Effector memory CD4-positive, alpha-beta T cell (primary cell): ENCODE results near the gene CPA3.

Experiments used
- DNase-seq, 3 donors: peaks; one replicate each; pipeline ENCODE4 v3.0.0-alpha.2; 2020
- H3K27ac ChIP-seq: 2 replicates; pipeline ENCODE4 v1.7.0; 2013; ENCODE audit warnings: mild to moderate bottlenecking, low read length, moderate library complexity; ENCODE audit not compliant: insufficient read depth, poor library complexity, severe bottlenecking
- H3K27me3 ChIP-seq: replicated peaks from 2 replicates; pipeline ENCODE4 v1.7.0; 2013; ENCODE audit warnings: mild to moderate bottlenecking, low read length; ENCODE audit not compliant: insufficient read depth, control insufficient read depth, poor library complexity, severe bottlenecking
- H3K36me3 ChIP-seq: 2 replicates; pipeline ENCODE4 v1.7.0; 2013; ENCODE audit warnings: mild to moderate bottlenecking, low read length, moderate library complexity; ENCODE audit not compliant: control insufficient read depth, insufficient read depth
- H3K4me1 ChIP-seq: 2 replicates; pipeline ENCODE4 v1.7.0; 2013; ENCODE audit warnings: low read length, mild to moderate bottlenecking; ENCODE audit not compliant: control insufficient read depth, insufficient read depth, poor library complexity, severe bottlenecking
- H3K4me3 ChIP-seq: 2 replicates; pipeline ENCODE4 v1.7.0; 2013; ENCODE audit warnings: low read length, low read depth, mild to moderate bottlenecking; ENCODE audit not compliant: insufficient read depth, poor library complexity, severe bottlenecking
- H3K9me3 ChIP-seq: 2 replicates; pipeline ENCODE4 v1.7.0; 2013; ENCODE audit warnings: mild to moderate bottlenecking, low read length, moderate library complexity; ENCODE audit not compliant: control insufficient read depth

The CPA3 gene

DNA sequence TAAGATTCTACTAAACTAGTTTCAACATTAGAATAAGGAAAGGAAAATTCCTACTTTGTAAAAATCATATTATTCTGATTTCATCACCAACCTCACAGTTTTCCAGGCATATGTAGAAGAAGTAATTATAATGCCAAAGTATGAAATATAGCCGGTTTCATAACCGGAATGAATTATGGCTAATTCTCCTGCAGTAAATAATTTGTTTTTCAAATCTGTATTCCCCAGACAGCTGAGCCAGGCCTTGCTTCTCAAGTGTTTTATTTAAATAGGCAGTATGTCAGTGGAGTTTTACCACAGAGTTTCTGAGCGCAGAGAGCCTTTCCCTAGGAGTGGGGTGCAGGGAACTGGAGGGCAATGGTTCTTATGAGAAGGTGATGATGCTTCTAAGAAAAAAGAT, 8.7 kb upstream of the CPA3 start:
- no peaks in the 10 kb centered on the region for H3K4me1 ChIP-seq
- no peak overlapping the region for H3K27ac ChIP-seq
- H3K36me3 ChIP-seq: no peaks in the 10 kb centered on the region
- no peak for DNase-seq
- no peaks in the 10 kb centered on the region for H3K27me3 ChIP-seq
- H3K9me3 ChIP-seq: no peaks in the 10 kb centered on the region
- no peak overlapping the region for H3K4me3 ChIP-seq

- H3K36me3 ChIP-seq: no peaks in the 10 kb centered on the region
- H3K27ac ChIP-seq: no peak overlapping the region
- no peaks in the 10 kb centered on the region for H3K27me3 ChIP-seq
- H3K4me1 ChIP-seq: no peaks in the 10 kb centered on the region
- no peak for DNase-seq
- H3K4me3 ChIP-seq: no peak overlapping the region
- no peaks in the 10 kb centered on the region for H3K9me3 ChIP-seq
Measured at GRCh38 chr3:148857316-148857715, 7.8 kb upstream of the CPA3 start.

DNA sequence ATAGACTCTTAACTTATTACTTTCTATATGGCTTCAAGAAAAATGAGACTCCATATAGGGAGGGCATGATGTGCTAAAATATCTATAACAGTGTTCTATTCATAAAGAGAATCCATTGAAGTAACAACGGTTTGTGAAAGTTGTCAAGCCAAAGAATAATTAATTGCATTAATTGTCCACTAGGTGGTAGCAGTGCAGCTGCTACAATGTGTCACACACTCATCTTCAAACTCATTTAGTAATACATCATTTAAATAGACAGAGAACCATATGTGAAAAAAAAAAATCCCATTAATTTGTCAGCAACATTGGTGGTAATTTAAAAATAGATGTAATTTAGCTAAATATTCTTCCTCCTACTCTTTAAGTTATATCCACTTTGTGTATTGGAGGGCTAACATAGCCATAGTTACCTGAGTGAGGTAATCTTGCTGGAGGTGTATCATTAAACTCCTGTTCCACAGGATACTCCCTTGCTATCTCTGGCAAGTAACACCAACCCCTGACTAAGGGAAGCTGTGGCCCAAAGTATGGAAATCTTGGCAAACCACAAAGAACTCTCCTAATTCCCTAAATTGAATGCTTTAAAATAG, 3.7 kb upstream of the CPA3 start:
- Histone ChIP-seq H3K27me3 (peaks cover 3% of the 10 kb centered on the region), H3K4me1 (no peaks in the 10 kb centered on the region), H3K27ac (no peak overlapping the region), H3K4me3 (no peak overlapping the region), H3K36me3 (no peaks in the 10 kb centered on the region), H3K9me3 (no peaks in the 10 kb centered on the region)
- no peak for DNase-seq

- H3K4me1 ChIP-seq: no peaks in the 10 kb centered on the region
- peaks cover 3% of the 10 kb centered on the region for H3K27me3 ChIP-seq
- H3K27ac ChIP-seq: no peak overlapping the region
- no peak for DNase-seq
- H3K36me3 ChIP-seq: no peaks in the 10 kb centered on the region
- no peak overlapping the region for H3K4me3 ChIP-seq
- no peaks in the 10 kb centered on the region for H3K9me3 ChIP-seq
Measured at GRCh38 chr3:148863297-148863696, 1.8 kb upstream of the CPA3 start.

DNA sequence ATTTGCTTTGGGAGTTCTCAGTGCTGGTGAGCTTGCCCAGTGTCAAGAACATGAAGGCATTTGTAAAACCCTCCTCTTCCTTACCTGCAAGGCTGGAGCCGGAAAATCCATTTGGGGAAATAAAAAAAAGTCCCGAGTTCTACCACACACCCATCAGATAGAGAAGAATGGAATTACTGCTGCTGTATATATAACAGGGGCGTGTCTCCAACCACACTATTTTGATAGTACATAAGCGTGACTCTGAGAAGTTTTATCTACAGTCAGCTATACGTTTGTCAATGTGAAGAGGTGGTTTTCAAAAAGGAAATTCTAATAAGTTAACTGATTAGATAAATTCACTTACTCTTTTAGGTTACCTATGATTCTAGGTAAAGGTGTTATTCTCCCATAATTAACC, 1.3 kb upstream of the CPA3 start:
- Histone ChIP-seq H3K4me1 (no peaks in the 10 kb centered on the region), H3K27ac (no peak overlapping the region), H3K36me3 (no peaks in the 10 kb centered on the region), H3K27me3 (peaks cover 3% of the 10 kb centered on the region), H3K9me3 (no peaks in the 10 kb centered on the region), H3K4me3 (no peak overlapping the region)
- DNase-seq: no peak

DNA sequence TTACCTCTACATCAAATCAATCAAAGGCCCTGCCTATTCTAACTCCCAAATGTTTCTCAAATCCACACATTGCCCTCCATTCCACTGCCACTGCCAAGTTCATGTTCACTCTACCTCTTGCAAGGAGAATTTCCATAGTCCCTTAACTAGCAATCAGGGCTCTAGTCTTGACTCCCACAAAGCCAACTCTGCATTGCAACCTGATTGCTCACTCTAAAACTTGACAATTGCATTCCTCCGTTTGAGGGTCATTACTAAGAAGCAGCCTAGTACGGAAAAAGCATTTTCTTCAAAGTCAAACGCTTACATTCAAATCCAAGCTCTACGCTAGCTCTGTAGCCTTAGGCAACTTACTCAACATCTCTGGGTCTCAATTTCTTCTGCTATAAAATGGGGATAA, 1.2 kb downstream of the CPA3 start:
- H3K4me3 ChIP-seq: no peak overlapping the region
- no peak overlapping the region for H3K27ac ChIP-seq
- no peaks in the 10 kb centered on the region for H3K9me3 ChIP-seq
- H3K27me3 ChIP-seq: peaks cover 3% of the 10 kb centered on the region
- no peaks in the 10 kb centered on the region for H3K4me1 ChIP-seq
- no peaks in the 10 kb centered on the region for H3K36me3 ChIP-seq
- no peak for DNase-seq

DNA sequence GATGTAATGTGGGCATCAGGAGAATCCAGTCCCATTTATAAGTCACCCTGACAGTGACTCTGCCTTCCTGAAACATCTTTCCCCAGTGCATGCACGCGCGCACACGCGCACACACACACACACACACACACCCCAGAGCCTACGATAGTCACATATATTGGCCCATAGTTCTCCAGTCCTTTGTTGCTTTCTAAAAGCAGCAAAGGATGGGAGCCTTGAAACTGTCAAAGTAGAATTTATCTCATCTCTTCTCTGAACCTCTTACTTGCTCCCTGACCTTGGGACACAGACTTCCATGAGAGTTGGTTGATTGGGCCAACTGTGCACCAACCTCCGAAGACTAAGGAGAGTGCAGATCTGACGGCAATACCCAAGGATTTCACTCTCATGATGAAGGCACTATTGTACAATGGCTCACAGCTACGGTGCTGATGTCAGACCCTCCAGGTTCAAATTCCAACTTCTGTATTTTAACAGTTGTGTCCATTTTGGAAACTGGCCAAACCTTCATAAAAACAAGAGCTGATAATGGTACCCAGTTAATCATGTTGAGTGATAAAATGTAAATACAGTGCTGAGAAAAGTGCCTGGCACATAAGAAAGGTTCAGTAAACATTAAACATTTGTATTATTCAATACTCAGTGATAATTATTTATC, 8.3 kb downstream of the CPA3 start:
- no peaks in the 10 kb centered on the region for H3K9me3 ChIP-seq
- no peak overlapping the region for H3K4me3 ChIP-seq
- no peaks in the 10 kb centered on the region for H3K4me1 ChIP-seq
- no peak overlapping the region for H3K27ac ChIP-seq
- no peaks in the 10 kb centered on the region for H3K27me3 ChIP-seq
- H3K36me3 ChIP-seq: no peaks in the 10 kb centered on the region
- no peak for DNase-seq

DNA sequence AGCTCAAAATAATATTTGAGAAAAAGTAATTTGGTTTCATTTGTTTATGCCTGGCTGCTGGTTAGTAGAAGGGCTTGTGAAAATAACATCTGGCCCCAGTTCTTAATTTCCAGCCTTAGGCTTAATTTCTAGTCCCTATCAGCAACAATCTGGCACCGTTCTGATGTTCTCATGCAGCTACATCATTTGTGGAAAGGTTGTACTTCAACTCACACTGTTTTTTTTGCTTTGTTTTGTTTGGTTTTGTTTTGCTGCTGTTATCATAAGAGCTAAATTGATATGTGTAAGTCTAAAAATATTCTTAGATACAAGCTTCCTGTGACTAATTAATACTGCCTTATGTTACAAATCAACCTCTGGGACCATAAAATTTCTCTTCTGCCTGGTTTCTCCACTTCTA, 8.9 kb downstream of the CPA3 start:
- Histone ChIP-seq H3K4me3 (no peak overlapping the region), H3K27ac (no peak overlapping the region), H3K9me3 (no peaks in the 10 kb centered on the region), H3K27me3 (no peaks in the 10 kb centered on the region), H3K36me3 (no peaks in the 10 kb centered on the region), H3K4me1 (no peaks in the 10 kb centered on the region)
- DNase-seq: no peak

GRCh38 chr3:148878095-148878494, 13.0 kb downstream of the CPA3 start:
- no peak overlapping the region for H3K27ac ChIP-seq

DNA sequence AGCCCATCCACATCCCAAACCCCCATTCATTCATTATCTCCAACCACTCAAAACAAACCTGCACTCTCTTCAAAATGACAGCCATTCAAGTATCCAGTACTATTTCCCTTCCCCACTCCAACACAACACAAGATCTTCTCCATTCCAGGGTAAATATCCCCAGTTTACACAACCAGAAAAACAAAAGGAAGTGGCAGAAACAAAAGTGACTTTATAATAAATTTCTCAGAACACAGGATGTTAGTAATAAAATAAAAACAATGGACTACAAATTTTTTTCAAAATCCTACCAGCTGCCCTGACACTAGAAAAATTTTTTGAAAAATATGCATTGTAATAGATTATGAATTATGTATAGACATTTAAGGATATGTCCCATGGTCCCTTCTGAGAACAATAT, 14.2 kb downstream of the CPA3 start:
- DNase-seq: no peak

More at GRCh38 chr3:148878095-148878494, 13.0 kb downstream of the CPA3 start:
- Histone ChIP-seq H3K27me3 (no peaks in the 10 kb centered on the region), H3K36me3 (no peaks in the 10 kb centered on the region), H3K4me1 (no peaks in the 10 kb centered on the region), H3K9me3 (no peaks in the 10 kb centered on the region), H3K4me3 (no peak overlapping the region)
- DNase-seq: no peak

More for the DNA sequence above, 14.2 kb downstream of the CPA3 start:
- Histone ChIP-seq H3K4me1 (no peaks in the 10 kb centered on the region), H3K27me3 (no peaks in the 10 kb centered on the region), H3K4me3 (no peak overlapping the region), H3K27ac (no peak overlapping the region), H3K36me3 (no peaks in the 10 kb centered on the region), H3K9me3 (no peaks in the 10 kb centered on the region)
